ENCODE measurements around the gene USO1. TPM values are rescaled to one million over a fixed set of nuclear protein-coding genes. Genes with fewer than 3 reads are reported as not detected.

The USO1 gene
- total RNA-seq, 1 donor from 2014 or later, result 55.4 TPM

DNA sequence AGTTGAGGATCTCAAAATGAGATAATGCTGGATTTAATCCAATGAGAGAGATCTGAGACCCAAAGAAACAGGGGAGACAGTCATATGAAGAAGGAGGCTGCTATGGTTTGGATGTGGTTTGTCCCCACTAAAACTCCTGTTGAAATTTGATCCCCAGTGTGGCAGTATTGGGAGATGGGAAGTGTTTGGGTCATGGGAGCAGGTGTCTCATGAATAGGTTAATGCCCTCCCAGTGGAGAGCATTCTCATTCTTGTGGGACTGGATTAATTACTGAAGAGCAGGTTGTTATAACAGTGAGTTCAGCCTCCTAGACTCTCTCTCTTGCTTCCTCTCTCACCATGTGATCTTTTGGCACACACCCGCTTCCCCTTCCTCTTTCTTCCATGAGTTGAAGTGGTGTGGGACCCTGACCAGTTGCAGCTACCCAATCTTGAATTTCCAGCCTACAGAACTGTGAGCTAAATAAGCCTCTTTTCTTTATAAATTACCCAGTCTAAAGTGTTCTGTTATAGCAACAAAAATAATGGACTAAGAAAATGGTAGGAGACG lies 107.6 kb downstream of the USO1 start:
- Mint-ChIP-seq H3K27ac (no peak overlapping the region), H3K4me1 (ENCODE audit: unreplicated experiment) (no peaks in the 10 kb centered on the region), H3K27me3 (peaks cover 13% of the 10 kb centered on the region), H3K9me3 (no peaks in the 10 kb centered on the region), H3K36me3 (no peaks in the 10 kb centered on the region), H3K4me3 (no peak overlapping the region)
- no peak for TF ChIP-seq CTCF (conservative IDR thresholded peaks at IDR 0.05)
- DNase-seq (ENCODE audit: extremely low spot score, unreplicated experiment), result no peak

GRCh38 chr4:75834095-75834771 lies 109.9 kb downstream of the USO1 start:
- H3K27ac Mint-ChIP-seq, result no peak overlapping the region
- no peaks in the 10 kb centered on the region for H3K4me1 Mint-ChIP-seq (ENCODE audit: unreplicated experiment)
- no peak overlapping the region for H3K4me3 Mint-ChIP-seq

DNA sequence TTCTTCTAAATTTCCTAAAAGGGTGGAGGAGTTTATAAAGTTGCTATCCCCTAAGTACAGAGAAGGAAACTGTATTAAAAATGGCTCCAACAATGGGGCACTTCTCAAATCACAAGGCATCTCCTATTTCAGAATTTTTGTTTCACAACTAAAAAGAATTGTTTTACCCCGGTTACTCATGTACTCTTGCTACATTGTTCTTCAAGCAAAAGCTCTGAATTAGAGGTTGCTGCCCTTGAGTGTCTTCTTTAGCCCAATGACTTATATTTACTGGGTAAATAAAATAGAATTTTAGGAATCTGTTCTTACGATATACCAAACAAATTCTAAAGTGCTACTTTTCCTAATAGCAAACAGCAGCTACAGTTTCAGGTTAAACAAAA lies 110.4 kb downstream of the USO1 start:
- Mint-ChIP-seq H3K27me3 (peaks cover 13% of the 10 kb centered on the region), H3K9me3 (no peaks in the 10 kb centered on the region), H3K4me1 (ENCODE audit: unreplicated experiment) (no peaks in the 10 kb centered on the region), H3K4me3 (no peak overlapping the region), H3K36me3 (no peaks in the 10 kb centered on the region), H3K27ac (no peak overlapping the region)
- DNase-seq (ENCODE audit: extremely low spot score, unreplicated experiment), result no peak
- no peak for TF ChIP-seq CTCF (conservative IDR thresholded peaks at IDR 0.05)

More at GRCh38 chr4:75834095-75834771, 109.9 kb downstream of the USO1 start:
- no peaks in the 10 kb centered on the region for H3K9me3 Mint-ChIP-seq
- DNase-seq (ENCODE audit: extremely low spot score, unreplicated experiment), result no peak
- H3K27me3 Mint-ChIP-seq, result peaks cover 13% of the 10 kb centered on the region
- TF ChIP-seq CTCF (conservative IDR thresholded peaks at IDR 0.05), result no peak
- H3K36me3 Mint-ChIP-seq, result no peaks in the 10 kb centered on the region

GRCh38 chr4:75841641-75842520 lies 117.5 kb downstream of the USO1 start:
- H3K4me3 Mint-ChIP-seq, result no peak overlapping the region
- no peak for DNase-seq (ENCODE audit: extremely low spot score, unreplicated experiment)
- no peaks in the 10 kb centered on the region for H3K9me3 Mint-ChIP-seq
- peak overlapping the region; percentile 82 for H3K27ac Mint-ChIP-seq
- peaks cover 3% of the 10 kb centered on the region for H3K27me3 Mint-ChIP-seq
- no peaks in the 10 kb centered on the region for H3K36me3 Mint-ChIP-seq
- no peak for TF ChIP-seq CTCF (conservative IDR thresholded peaks at IDR 0.05)
- peaks cover 8% of the 10 kb centered on the region for H3K4me1 Mint-ChIP-seq (ENCODE audit: unreplicated experiment)

DNA sequence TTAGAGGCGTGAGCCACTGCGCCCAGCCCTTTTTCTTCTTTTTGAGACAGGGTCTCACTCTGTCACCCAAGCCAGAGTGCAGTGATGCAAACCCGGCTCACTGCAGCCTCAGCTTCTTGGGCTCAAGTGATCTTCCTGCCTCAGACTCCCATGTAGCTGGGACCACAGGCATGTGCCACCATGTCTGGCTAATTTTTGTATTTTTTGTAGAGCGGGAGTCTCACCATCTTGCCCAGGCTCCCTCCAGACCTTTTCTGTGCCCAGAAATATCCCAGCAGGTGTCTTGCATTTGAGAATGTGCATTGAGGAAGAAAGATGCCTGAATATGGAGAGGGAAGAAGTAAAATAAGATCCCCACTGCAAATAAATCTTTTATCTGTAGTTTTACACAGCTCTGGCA lies 119.2 kb downstream of the USO1 start:
- H3K9me3 Mint-ChIP-seq, result no peaks in the 10 kb centered on the region
- peaks cover 12% of the 10 kb centered on the region for H3K4me1 Mint-ChIP-seq (ENCODE audit: unreplicated experiment)
- H3K4me3 Mint-ChIP-seq, result no peak overlapping the region
- TF ChIP-seq CTCF (conservative IDR thresholded peaks at IDR 0.05), result no peak
- no peaks in the 10 kb centered on the region for H3K36me3 Mint-ChIP-seq
- no peak overlapping the region for H3K27ac Mint-ChIP-seq
- DNase-seq (ENCODE audit: extremely low spot score, unreplicated experiment), result no peak
- H3K27me3 Mint-ChIP-seq, result peaks cover 3% of the 10 kb centered on the region

All from type B pancreatic cell (in vitro differentiated cells).